ENCODE results near the gene AP4M1.
A peak's percentile ranks its signal among the peaks of the same experiment; 100 is the strongest.

The AP4M1 gene

GRCh38 chr7:100069991-100070390 lies 31.5 kb upstream of the AP4M1 start:
- Histone ChIP-seq H3K4me1 (ENCODE audit: control insufficient read depth, insufficient read depth, low read length, poor library complexity, severe bottlenecking) (no peaks in the 10 kb centered on the region), H3K27me3 (replicated peaks; ENCODE audit: control insufficient read depth, insufficient read depth, low read length, poor library complexity, severe bottlenecking) (no peaks in the 10 kb centered on the region), H3K27ac (ENCODE audit: insufficient read depth, low read length, poor library complexity, severe bottlenecking) (no peak overlapping the region), H3K9me3 (ENCODE audit: control insufficient read depth, low read length) (peaks cover 20% of the 10 kb centered on the region), H3K36me3 (ENCODE audit: control insufficient read depth, insufficient read depth, low read length) (peaks cover 48% of the 10 kb centered on the region), H3K4me3 (ENCODE audit: insufficient read depth, low read depth, low read length, poor library complexity, severe bottlenecking) (no peak overlapping the region)
- no peak for DNase-seq

DNA sequence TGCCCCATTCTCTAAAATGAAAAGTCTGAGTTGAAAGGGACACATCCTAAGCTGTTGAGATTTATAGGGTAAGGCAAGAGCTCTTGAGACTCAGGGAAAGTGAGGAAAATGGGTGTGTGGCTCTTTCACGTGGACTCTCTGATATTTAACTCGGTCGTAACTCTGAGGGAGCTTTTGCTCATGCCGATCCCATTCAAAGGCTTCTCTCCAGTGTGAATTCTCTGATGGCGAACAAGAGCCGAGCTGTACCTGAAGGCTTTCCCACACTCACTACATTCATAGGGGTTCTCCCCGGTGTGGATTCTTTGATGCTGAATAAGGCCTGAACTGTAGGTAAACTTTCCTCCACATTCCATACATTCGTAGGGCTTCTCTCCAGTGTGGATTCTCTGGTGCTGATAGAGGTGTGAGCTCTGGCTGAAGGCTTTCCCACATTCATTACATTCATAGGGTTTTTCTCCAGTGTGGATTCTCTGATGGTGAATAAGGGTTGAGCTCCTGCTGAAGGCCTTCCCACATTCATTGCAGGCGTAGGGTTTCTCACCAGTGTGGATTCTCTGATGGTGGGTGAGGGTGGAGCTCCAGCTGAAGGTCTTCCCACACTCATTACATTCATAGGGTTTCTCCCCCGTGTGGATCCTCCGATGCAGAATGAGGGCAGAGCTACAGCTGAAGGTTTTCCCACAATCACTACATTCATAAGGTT lies 30.3 kb upstream of the AP4M1 start:
- Histone ChIP-seq H3K9me3 (ENCODE audit: control insufficient read depth, low read length) (peaks cover 20% of the 10 kb centered on the region), H3K4me1 (ENCODE audit: control insufficient read depth, insufficient read depth, low read length, poor library complexity, severe bottlenecking) (no peaks in the 10 kb centered on the region), H3K4me3 (ENCODE audit: insufficient read depth, low read depth, low read length, poor library complexity, severe bottlenecking) (no peak overlapping the region), H3K36me3 (ENCODE audit: control insufficient read depth, insufficient read depth, low read length) (peaks cover 60% of the 10 kb centered on the region), H3K27me3 (replicated peaks; ENCODE audit: control insufficient read depth, insufficient read depth, low read length, poor library complexity, severe bottlenecking) (no peaks in the 10 kb centered on the region), H3K27ac (ENCODE audit: insufficient read depth, low read length, poor library complexity, severe bottlenecking) (no peak overlapping the region)
- no peak for DNase-seq

GRCh38 chr7:100072462-100072861 lies 29.0 kb upstream of the AP4M1 start:
- peaks cover 70% of the 10 kb centered on the region for H3K36me3 ChIP-seq (ENCODE audit: control insufficient read depth, insufficient read depth, low read length)
- no peak overlapping the region for H3K4me3 ChIP-seq (ENCODE audit: insufficient read depth, low read depth, low read length, poor library complexity, severe bottlenecking)
- no peak overlapping the region for H3K27ac ChIP-seq (ENCODE audit: insufficient read depth, low read length, poor library complexity, severe bottlenecking)
- no peaks in the 10 kb centered on the region for H3K27me3 ChIP-seq (replicated peaks; ENCODE audit: control insufficient read depth, insufficient read depth, low read length, poor library complexity, severe bottlenecking)
- DNase-seq = no peak
- peaks cover 2% of the 10 kb centered on the region for H3K4me1 ChIP-seq (ENCODE audit: control insufficient read depth, insufficient read depth, low read length, poor library complexity, severe bottlenecking)
- peaks cover 20% of the 10 kb centered on the region for H3K9me3 ChIP-seq (ENCODE audit: control insufficient read depth, low read length)

- Histone ChIP-seq H3K36me3 (ENCODE audit: control insufficient read depth, insufficient read depth, low read length) (peaks cover 81% of the 10 kb centered on the region), H3K9me3 (ENCODE audit: control insufficient read depth, low read length) (peaks cover 20% of the 10 kb centered on the region), H3K4me1 (ENCODE audit: control insufficient read depth, insufficient read depth, low read length, poor library complexity, severe bottlenecking) (peaks cover 2% of the 10 kb centered on the region), H3K27me3 (replicated peaks; ENCODE audit: control insufficient read depth, insufficient read depth, low read length, poor library complexity, severe bottlenecking) (no peaks in the 10 kb centered on the region), H3K4me3 (ENCODE audit: insufficient read depth, low read depth, low read length, poor library complexity, severe bottlenecking) (no peak overlapping the region), H3K27ac (ENCODE audit: insufficient read depth, low read length, poor library complexity, severe bottlenecking) (no peak overlapping the region)
- DNase-seq = no peak
Measured at GRCh38 chr7:100074841-100075240, 26.6 kb upstream of the AP4M1 start.

DNA sequence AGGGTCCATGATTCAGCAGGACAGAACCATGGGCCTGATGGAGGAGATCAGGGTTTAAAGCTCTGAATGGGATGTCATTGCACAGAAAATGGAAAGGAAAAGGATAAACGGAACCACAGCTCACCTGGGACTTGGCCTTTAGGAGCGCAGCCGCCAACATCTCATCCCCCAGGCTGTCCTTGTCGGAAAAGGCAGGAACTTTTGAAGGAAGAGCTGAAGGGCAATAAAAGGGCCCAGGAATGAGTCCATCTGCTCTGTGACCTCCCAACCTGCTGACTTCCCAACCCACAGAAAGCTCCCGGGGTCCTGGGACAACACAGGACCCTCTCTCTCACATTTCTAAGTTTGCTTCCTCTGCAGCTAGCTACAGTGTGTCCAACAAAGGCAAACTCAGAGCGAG lies 26.0 kb upstream of the AP4M1 start:
- no peak for DNase-seq

DNA sequence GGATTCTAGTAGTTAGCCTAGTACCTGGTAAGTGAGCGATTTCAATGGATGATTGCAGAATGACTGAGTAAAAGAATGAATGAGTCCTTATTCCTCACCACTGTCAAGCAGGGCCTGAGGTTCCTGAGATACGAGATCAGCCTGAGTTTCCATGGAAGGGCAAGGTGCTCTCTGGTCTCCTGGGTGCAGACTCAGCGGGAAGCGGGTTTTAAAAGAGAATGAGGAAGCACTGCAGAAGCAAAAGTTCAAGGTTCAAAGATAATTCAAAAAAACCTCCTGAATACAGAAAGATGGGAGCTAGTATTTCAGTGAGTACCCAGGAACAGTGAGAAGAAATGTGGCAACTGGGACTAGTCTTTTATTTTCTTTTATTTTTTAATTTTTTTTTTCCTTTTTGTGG lies 24.2 kb upstream of the AP4M1 start:
- no peak for DNase-seq
- H3K9me3 ChIP-seq (ENCODE audit: control insufficient read depth, low read length) = peaks cover 3% of the 10 kb centered on the region
- peaks cover 7% of the 10 kb centered on the region for H3K4me1 ChIP-seq (ENCODE audit: control insufficient read depth, insufficient read depth, low read length, poor library complexity, severe bottlenecking)
- H3K36me3 ChIP-seq (ENCODE audit: control insufficient read depth, insufficient read depth, low read length) = peaks cover 59% of the 10 kb centered on the region
- no peaks in the 10 kb centered on the region for H3K27me3 ChIP-seq (replicated peaks; ENCODE audit: control insufficient read depth, insufficient read depth, low read length, poor library complexity, severe bottlenecking)
- no peak overlapping the region for H3K4me3 ChIP-seq (ENCODE audit: insufficient read depth, low read depth, low read length, poor library complexity, severe bottlenecking)
- H3K27ac ChIP-seq (ENCODE audit: insufficient read depth, low read length, poor library complexity, severe bottlenecking) = no peak overlapping the region

More for the DNA sequence above, 26.0 kb upstream of the AP4M1 start:
- H3K27me3 ChIP-seq (replicated peaks; ENCODE audit: control insufficient read depth, insufficient read depth, low read length, poor library complexity, severe bottlenecking) = no peaks in the 10 kb centered on the region
- peaks cover 20% of the 10 kb centered on the region for H3K9me3 ChIP-seq (ENCODE audit: control insufficient read depth, low read length)
- H3K36me3 ChIP-seq (ENCODE audit: control insufficient read depth, insufficient read depth, low read length) = peaks cover 77% of the 10 kb centered on the region
- no peak overlapping the region for H3K4me3 ChIP-seq (ENCODE audit: insufficient read depth, low read depth, low read length, poor library complexity, severe bottlenecking)
- no peak overlapping the region for H3K27ac ChIP-seq (ENCODE audit: insufficient read depth, low read length, poor library complexity, severe bottlenecking)
- H3K4me1 ChIP-seq (ENCODE audit: control insufficient read depth, insufficient read depth, low read length, poor library complexity, severe bottlenecking) = peaks cover 2% of the 10 kb centered on the region

DNA sequence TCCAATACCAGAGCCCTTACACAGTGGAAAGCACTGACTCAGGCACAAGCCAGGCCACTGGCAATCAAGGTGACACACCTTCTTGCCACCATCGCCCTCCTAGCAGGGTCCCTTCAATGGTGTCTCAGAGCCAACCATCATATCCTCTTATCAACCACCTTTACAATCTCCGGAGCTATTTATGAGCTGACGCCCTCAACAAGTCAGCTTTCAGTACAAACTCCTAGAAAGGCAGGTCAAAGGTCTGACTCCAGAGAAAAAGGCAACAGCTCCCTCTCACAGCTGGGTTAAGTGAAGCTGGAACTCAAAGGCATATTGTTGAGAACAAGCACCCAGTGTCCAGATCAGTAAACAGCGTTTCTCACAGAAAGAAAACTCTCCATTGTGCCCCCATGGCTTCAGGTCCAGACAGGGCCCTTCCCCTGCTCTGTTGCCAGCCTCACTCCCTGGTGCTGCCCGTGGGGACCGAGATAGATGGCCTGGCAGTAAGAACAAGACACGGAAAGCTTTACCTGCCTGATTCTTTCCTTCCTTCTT lies 22.4 kb upstream of the AP4M1 start:
- H3K4me1 ChIP-seq (ENCODE audit: control insufficient read depth, insufficient read depth, low read length, poor library complexity, severe bottlenecking) = peaks cover 14% of the 10 kb centered on the region
- H3K9me3 ChIP-seq (ENCODE audit: control insufficient read depth, low read length) = no peaks in the 10 kb centered on the region
- H3K4me3 ChIP-seq (ENCODE audit: insufficient read depth, low read depth, low read length, poor library complexity, severe bottlenecking) = no peak overlapping the region
- H3K27ac ChIP-seq (ENCODE audit: insufficient read depth, low read length, poor library complexity, severe bottlenecking) = no peak overlapping the region
- no peak for DNase-seq
- peaks cover 40% of the 10 kb centered on the region for H3K36me3 ChIP-seq (ENCODE audit: control insufficient read depth, insufficient read depth, low read length)
- no peaks in the 10 kb centered on the region for H3K27me3 ChIP-seq (replicated peaks; ENCODE audit: control insufficient read depth, insufficient read depth, low read length, poor library complexity, severe bottlenecking)

GRCh38 chr7:100080907-100081534 lies 20.4 kb upstream of the AP4M1 start:
- Histone ChIP-seq H3K9me3 (ENCODE audit: control insufficient read depth, low read length) (no peaks in the 10 kb centered on the region), H3K4me1 (ENCODE audit: control insufficient read depth, insufficient read depth, low read length, poor library complexity, severe bottlenecking) (peaks cover 14% of the 10 kb centered on the region), H3K27me3 (replicated peaks; ENCODE audit: control insufficient read depth, insufficient read depth, low read length, poor library complexity, severe bottlenecking) (no peaks in the 10 kb centered on the region), H3K36me3 (ENCODE audit: control insufficient read depth, insufficient read depth, low read length) (peaks cover 22% of the 10 kb centered on the region), H3K27ac (ENCODE audit: insufficient read depth, low read length, poor library complexity, severe bottlenecking) (peak overlapping the region; percentile 83), H3K4me3 (ENCODE audit: insufficient read depth, low read depth, low read length, poor library complexity, severe bottlenecking) (peak overlapping the region; percentile 80)
- no peak for DNase-seq

GRCh38 chr7:100081535-100082102 lies 19.8 kb upstream of the AP4M1 start, which contains the start of gene ZNF3:
ZNF3 (minus strand) TSS chr7:100081723; CDS start chr7:100077357, 4,366 bp downstream.
- Histone ChIP-seq H3K4me3 (ENCODE audit: insufficient read depth, low read depth, low read length, poor library complexity, severe bottlenecking) (peak within 1 kb of the TSS; percentile 80), H3K4me1 (ENCODE audit: control insufficient read depth, insufficient read depth, low read length, poor library complexity, severe bottlenecking) (peaks cover 14% of the 10 kb centered on the region), H3K27ac (ENCODE audit: insufficient read depth, low read length, poor library complexity, severe bottlenecking) (peak within 1 kb of the TSS; percentile 83), H3K9me3 (ENCODE audit: control insufficient read depth, low read length) (no peaks in the 10 kb centered on the region), H3K36me3 (ENCODE audit: control insufficient read depth, insufficient read depth, low read length) (peaks cover 16% of the 10 kb centered on the region), H3K27me3 (replicated peaks; ENCODE audit: control insufficient read depth, insufficient read depth, low read length, poor library complexity, severe bottlenecking) (no peaks in the 10 kb centered on the region)
- peak; percentile 94 to 97 (median 96) for DNase-seq

DNA sequence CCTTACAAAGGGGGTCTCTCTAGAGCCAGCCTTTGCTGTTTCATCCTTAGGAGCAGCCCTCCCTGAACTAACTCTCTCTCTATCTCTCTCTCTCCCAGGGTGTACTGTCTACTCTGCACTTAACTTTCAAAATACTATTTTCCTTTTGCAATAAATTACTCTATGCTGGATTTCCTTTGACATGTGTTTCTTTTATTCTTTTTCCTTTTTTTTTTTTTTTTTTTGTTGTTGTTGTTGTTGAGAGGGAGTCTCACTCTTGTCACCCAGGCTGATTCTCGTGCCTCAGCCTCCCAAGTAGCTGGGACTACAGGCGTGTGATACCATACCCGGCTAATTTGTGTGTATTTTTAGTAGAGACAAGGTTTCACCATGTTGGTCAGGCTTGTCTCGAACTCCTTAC lies 18.5 kb upstream of the AP4M1 start:
- no peak overlapping the region for H3K4me3 ChIP-seq (ENCODE audit: insufficient read depth, low read depth, low read length, poor library complexity, severe bottlenecking)
- peaks cover 14% of the 10 kb centered on the region for H3K4me1 ChIP-seq (ENCODE audit: control insufficient read depth, insufficient read depth, low read length, poor library complexity, severe bottlenecking)
- H3K27me3 ChIP-seq (replicated peaks; ENCODE audit: control insufficient read depth, insufficient read depth, low read length, poor library complexity, severe bottlenecking) = no peaks in the 10 kb centered on the region
- H3K36me3 ChIP-seq (ENCODE audit: control insufficient read depth, insufficient read depth, low read length) = peaks cover 10% of the 10 kb centered on the region
- H3K27ac ChIP-seq (ENCODE audit: insufficient read depth, low read length, poor library complexity, severe bottlenecking) = no peak overlapping the region
- no peaks in the 10 kb centered on the region for H3K9me3 ChIP-seq (ENCODE audit: control insufficient read depth, low read length)
- no peak for DNase-seq

All from effector memory CD4-positive, alpha-beta T cell (primary cell).